Motor neuron (in vitro differentiated cells): ENCODE data around the gene NR6A1. TPM values are rescaled to one million over a fixed set of nuclear protein-coding genes. Genes with fewer than 3 reads are reported as not detected.

Source experiments
- ATAC-seq, 8 experiments: fragments of 200-7000 bp; cut with Tn5 transposase; replicated peaks in 6 of 8; 2 replicates each; pipeline ENCODE4 v1.8.0; 2021; ENCODE audit warnings: mild to moderate bottlenecking in 8 of 8, moderate library complexity in 8 of 8
- H3K27ac ChIP-seq, 2 donors: fragments of 250-450 bp; sonication (Bioruptor Pico); 2 replicates each; pipeline ENCODE4 v1.9.0; 2021; ENCODE audit warnings: antibody characterized with exemption in 2 of 2, mild to moderate bottlenecking in 2 of 2, moderate library complexity in 1 of 2
- H3K4me1 ChIP-seq, 2 donors: fragments of 250-450 bp; sonication (Bioruptor Pico); replicated peaks in 1 of 2; 2 replicates each; pipeline ENCODE4 v1.6.1; 2021; ENCODE audit warnings: antibody characterized with exemption in 2 of 2, mild to moderate bottlenecking in 2 of 2, moderate library complexity in 1 of 2
- H3K4me3 ChIP-seq, 5 donors: fragments of 250-450 bp; sonication (Bioruptor Pico); 2 replicates each; pipeline ENCODE4 v1.9.0; 2021; ENCODE audit warnings: antibody characterized with exemption in 5 of 5, mild to moderate bottlenecking in 5 of 5, moderate library complexity in 4 of 5
- WGBS, 10 experiments: fragments of 450-650 bp; shearing (Covaris generic); methylation state at CpG; one replicate each; pipeline ENCODE4 v1.0.0; 2022; 5-methylcytosine and 5-hydroxymethylcytosine counted together
- in situ Hi-C, 9 experiments: fragments of 400-800 bp; cut with MboI; loops; one replicate each; pipeline ENCODE4 v1.15.0; 2021; ENCODE audit warnings: low sequenced_read_pairs in 9 of 9, low pct_unique_long_range_greater_than_20kb in 2 of 9; ENCODE audit not compliant: unreplicated experiment in 9 of 9
- total RNA-seq, 8 experiments: library from RNA; unstranded; fragments of 300-600 nt; gene quantifications; 2 replicates each; pipeline versions ENCODE4 v1.2.3 to v1.2.4, GENCODE V29; 2022

Gene NR6A1
- total RNA-seq, 8 experiments from 2014 or later: 0.46 to 29.0 (median 3.7) TPM

- 60% methylated on average over 2 of the region's 19 CpGs; no CpG with 5 or more reads in 9 of the 10 experiments for WGBS, 10 experiments
- Histone ChIP-seq H3K4me1 (peaks cover 21 to 34% of the 10 kb centered on the region in 2 donors), H3K4me3 (peak overlapping the region in 4 of 5 donors; percentile 1 to 28 (median 17)), H3K27ac (no peak overlapping the region)
- in situ Hi-C loops: no loop called here
- ATAC-seq: peak in 7 of 8 experiments; percentile 17 to 56 (median 48)
Observed at GRCh38 chr9:124477211-124477647, 293.9 kb downstream of the NR6A1 start.

GRCh38 chr9:124475868-124476690 is 295.0 kb downstream of the NR6A1 start:
- 33 to 100% (median 60%) methylated on average over 1 of the region's 14 CpGs; no CpG with 5 or more reads in 6 of the 10 experiments for WGBS, 10 experiments
- H3K4me3 ChIP-seq: no peak overlapping the region
- in situ Hi-C loops: no loop called here
- no peak for ATAC-seq
- H3K27ac ChIP-seq: no peak overlapping the region
- H3K4me1 ChIP-seq: peaks cover 21 to 32% of the 10 kb centered on the region in 2 donors

- 41 to 90% (median 83%) methylated on average over 1 to 3 of the region's 21 CpGs; no CpG with 5 or more reads in 6 of the 10 experiments for WGBS, 10 experiments
- peak in 1 of 8 experiments; percentile 14 for ATAC-seq
- Histone ChIP-seq H3K27ac (no peak overlapping the region), H3K4me1 (peaks cover 21 to 32% of the 10 kb centered on the region in 2 donors), H3K4me3 (no peak overlapping the region)
- in situ Hi-C loops: no loop called here
Observed at GRCh38 chr9:124475158-124475867, 295.8 kb downstream of the NR6A1 start.

GRCh38 chr9:124474151-124474550 is 297.0 kb downstream of the NR6A1 start:
- Histone ChIP-seq H3K27ac (no peak overlapping the region), H3K4me1 (peaks cover 21 to 32% of the 10 kb centered on the region in 2 donors), H3K4me3 (no peak overlapping the region)
- in situ Hi-C loops: no loop called here
- WGBS, 10 experiments: 30 to 100% (median 100%) methylated on average over 2 to 3 of the region's 4 CpGs; no CpG with 5 or more reads in 5 of the 10 experiments
- ATAC-seq: no peak

- ATAC-seq: no peak
- Histone ChIP-seq H3K27ac (no peak overlapping the region), H3K4me3 (no peak overlapping the region), H3K4me1 (peaks cover 17 to 28% of the 10 kb centered on the region in 2 donors)
- WGBS, 10 experiments: 40 to 100% (median 82%) methylated on average over 1 to 10 of the region's 10 CpGs; no CpG with 5 or more reads in 4 of the 10 experiments
- in situ Hi-C loops: no loop called here
Observed at GRCh38 chr9:124473310-124473709, 297.8 kb downstream of the NR6A1 start.

- Histone ChIP-seq H3K27ac (no peak overlapping the region), H3K4me1 (peaks cover 11 to 23% of the 10 kb centered on the region in 2 donors), H3K4me3 (no peak overlapping the region)
- in situ Hi-C loops: no loop called here
- no peak for ATAC-seq
- 0 to 100% (median 85%) methylated on average over 1 to 6 of the region's 7 CpGs; no CpG with 5 or more reads in 2 of the 10 experiments for WGBS, 10 experiments
Observed at GRCh38 chr9:124472770-124473169, 298.3 kb downstream of the NR6A1 start.

- Histone ChIP-seq H3K4me3 (no peak overlapping the region), H3K4me1 (peaks cover 3 to 14% of the 10 kb centered on the region in 2 donors), H3K27ac (no peak overlapping the region)
- ATAC-seq: no peak
- WGBS, 10 experiments: 20 to 100% (median 57%) methylated on average over 1 to 3 of the region's 9 CpGs; no CpG with 5 or more reads in 4 of the 10 experiments
- in situ Hi-C loops: no loop called here
Observed at GRCh38 chr9:124471761-124472160, 299.4 kb downstream of the NR6A1 start.

- WGBS, 10 experiments: 20 to 100% (median 87%) methylated on average over 1 to 4 of the region's 7 CpGs; no CpG with 5 or more reads in 6 of the 10 experiments
Observed at GRCh38 chr9:124470726-124471125, 300.4 kb downstream of the NR6A1 start.

GRCh38 chr9:124470306-124470705 is 300.8 kb downstream of the NR6A1 start:
- peaks cover 0 to 4% of the 10 kb centered on the region in 2 donors for H3K4me1 ChIP-seq
- no peak for ATAC-seq
- no peak overlapping the region for H3K4me3 ChIP-seq
- no peak overlapping the region for H3K27ac ChIP-seq
- in situ Hi-C loops: no loop called here
- 42% methylated on average over 2 of the region's 13 CpGs; no CpG with 5 or more reads in 9 of the 10 experiments for WGBS, 10 experiments

More at GRCh38 chr9:124470726-124471125, 300.4 kb downstream of the NR6A1 start:
- no peak for ATAC-seq
- Histone ChIP-seq H3K4me1 (peaks cover 0 to 8% of the 10 kb centered on the region in 2 donors), H3K4me3 (no peak overlapping the region), H3K27ac (no peak overlapping the region)
- in situ Hi-C loops: no loop called here

GRCh38 chr9:124469011-124469832 is 301.9 kb downstream of the NR6A1 start:
- WGBS, 10 experiments: 60 to 100% (median 100%) methylated on average over 1 to 4 of the region's 28 CpGs; no CpG with 5 or more reads in 6 of the 10 experiments
- in situ Hi-C loops: no loop called here

GRCh38 chr9:124468061-124468740 is 302.9 kb downstream of the NR6A1 start:
- Histone ChIP-seq H3K4me3 (no peak overlapping the region), H3K4me1 (no peaks in the 10 kb centered on the region), H3K27ac (no peak overlapping the region)
- no peak for ATAC-seq
- WGBS, 10 experiments: 90 to 100% (median 93%) methylated on average over 1 to 4 of the region's 19 CpGs; no CpG with 5 or more reads in 6 of the 10 experiments
- in situ Hi-C loops: no loop called here

More at GRCh38 chr9:124469011-124469832, 301.9 kb downstream of the NR6A1 start:
- no peak for ATAC-seq
- no peaks in the 10 kb centered on the region for H3K4me1 ChIP-seq
- no peak overlapping the region for H3K4me3 ChIP-seq
- H3K27ac ChIP-seq: no peak overlapping the region
